ENCODE measurements around the gene NSUN4. TPM values are rescaled to one million over a fixed set of nuclear protein-coding genes. Genes with fewer than 3 reads are reported as not detected.
"Not testable (repeated sequence)": the region's sequence is repeated elsewhere in the genome, so short reads cannot be mapped to it uniquely, and the experiment has no call there.

Gene NSUN4
- total and polyA plus RNA-seq, 9 of the 15 experiments (the other 6 are each of a cell fraction or from before 2014, with no cell fraction given), result 33.4 to 60.2 (median 46.3) TPM

- peak; percentile 75 for TF ChIP-seq PRDM10 (IDR thresholded peaks at IDR 0.05; ENCODE audit: partially characterized antibody)
Observed at GRCh38 chr1:46319960-46320914, 20.4 kb upstream of the NSUN4 start (continued).

GRCh38 chr1:46322191-46322590, 18.4 kb upstream of the NSUN4 start:
- H2AFZ ChIP-seq (ENCODE audit: low read depth, low read length); H3K9me1 ChIP-seq (ENCODE audit: control insufficient read depth, insufficient read depth, low read length); H3K27ac ChIP-seq (ENCODE audit: extremely low read depth, low read depth, low read length); in situ Hi-C loops (cut with MboI); BruUV-seq (replicated peaks); H3K9ac ChIP-seq (ENCODE audit: insufficient read depth in 1 of 2, low read depth in 2 of 2, low read length in 2 of 2); H3K4me3 ChIP-seq; DNase-seq (ENCODE audit: extremely low read depth in 1 of 4, low spot score in 3 of 4); intact Hi-C loops (cut with micrococcal nuclease); CTCF ChIA-PET (ENCODE audit: low intra/inter-chr PET ratio); H3K79me2 ChIP-seq (ENCODE audit: control insufficient read depth, insufficient read depth, low read length); H3K36me3 ChIP-seq (ENCODE audit: control insufficient read depth, insufficient read depth, low read length); FAIRE-seq; H4K20me1 ChIP-seq (replicated peaks; ENCODE audit: control insufficient read depth, insufficient read depth, low read length); ATAC-seq; H3K27me3 ChIP-seq (ENCODE audit: control insufficient read depth in 2 of 2, insufficient read depth in 2 of 2, low read length in 2 of 2); H3K4me1 ChIP-seq (replicated peaks in 1 of 2; ENCODE audit: control insufficient read depth in 2 of 2, insufficient read depth in 2 of 2, low read length in 2 of 2); H3K4me2 ChIP-seq (ENCODE audit: insufficient read depth, low read length); H3K9me3 ChIP-seq (replicated peaks; ENCODE audit: control insufficient read depth, insufficient read depth, low read depth, low read length): not testable (repeated sequence)
- WGBS (ENCODE audit: insufficient coverage, low coverage, missing lambda C conversion rate), result 70% methylated on average over 5 of the region's 6 CpGs
- TF ChIP-seq ZNF766 (CRISPR knock-in tag; conservative IDR thresholded peaks at IDR 0.05), result 0 out of 2 replicates have a peak, but pooled peaks have one; percentile 25
- POLR2A ChIA-PET, result interaction anchor here (0.6 kb wide), 1 partner anchor 26 kb away, joined by 4 read pairs; no protein-coding TSS in a partner anchor

GRCh38 chr1:46325285-46326076, 15.1 kb upstream of the NSUN4 start:
- 64% methylated on average over 10 of the region's 11 CpGs for WGBS (ENCODE audit: insufficient coverage, low coverage, missing lambda C conversion rate)
- peak in 1 of 4 experiments; percentile 2 for DNase-seq (ENCODE audit: extremely low read depth in 1 of 4, low spot score in 3 of 4)
- POLR2A ChIA-PET, result interaction anchor here (2.4 kb wide), 1 partner anchor 15 kb away, joined by 11 read pairs; the partner anchor contains the start of gene NSUN4
- H3K9ac ChIP-seq (ENCODE audit: insufficient read depth in 1 of 2, low read depth in 2 of 2, low read length in 2 of 2); H3K27ac ChIP-seq (ENCODE audit: extremely low read depth, low read depth, low read length); H4K20me1 ChIP-seq (replicated peaks; ENCODE audit: control insufficient read depth, insufficient read depth, low read length); in situ Hi-C loops (cut with MboI); BruUV-seq (replicated peaks); H3K4me1 ChIP-seq (replicated peaks in 1 of 2; ENCODE audit: control insufficient read depth in 2 of 2, insufficient read depth in 2 of 2, low read length in 2 of 2); H3K9me3 ChIP-seq (replicated peaks; ENCODE audit: control insufficient read depth, insufficient read depth, low read depth, low read length); H3K79me2 ChIP-seq (ENCODE audit: control insufficient read depth, insufficient read depth, low read length); H2AFZ ChIP-seq (ENCODE audit: low read depth, low read length); H3K4me2 ChIP-seq (ENCODE audit: insufficient read depth, low read length); H3K36me3 ChIP-seq (ENCODE audit: control insufficient read depth, insufficient read depth, low read length); H3K27me3 ChIP-seq (ENCODE audit: control insufficient read depth in 2 of 2, insufficient read depth in 2 of 2, low read length in 2 of 2); H3K9me1 ChIP-seq (ENCODE audit: control insufficient read depth, insufficient read depth, low read length); CTCF ChIA-PET (ENCODE audit: low intra/inter-chr PET ratio); FAIRE-seq; ATAC-seq; intact Hi-C loops (cut with micrococcal nuclease); H3K4me3 ChIP-seq: not testable (repeated sequence)
